HK-2 (cell line): ENCODE data around the gene MAP3K1.
"Not testable (repeated sequence)": the region's sequence is repeated elsewhere in the genome, so short reads cannot be mapped to it uniquely, and the experiment has no call there.

Experiments used
- DNase-seq: peaks from one replicate; pipeline ENCODE4 v3.0.0-alpha.2; 2018; ENCODE audit not compliant: unreplicated experiment

MAP3K1 gene

GRCh38 chr5:56816546-56817081 lies 1.3 kb downstream of the MAP3K1 start:
- DNase-seq = peak; percentile 41

- DNase-seq = no peak
Measured at GRCh38 chr5:56817263-56818014, 2.1 kb downstream of the MAP3K1 start.

GRCh38 chr5:56818450-56819037 lies 3.2 kb downstream of the MAP3K1 start:
- no peak for DNase-seq

GRCh38 chr5:56819060-56819881 lies 3.9 kb downstream of the MAP3K1 start:
- no peak for DNase-seq

- DNase-seq = not testable (repeated sequence)
Measured at GRCh38 chr5:56821868-56822267, 6.5 kb downstream of the MAP3K1 start.

- DNase-seq = no peak
Measured at GRCh38 chr5:56822981-56823380, 7.6 kb downstream of the MAP3K1 start.

- no peak for DNase-seq
Measured at GRCh38 chr5:56824019-56824418, 8.7 kb downstream of the MAP3K1 start.

- DNase-seq = no peak
Measured at GRCh38 chr5:56825222-56825824, 10.0 kb downstream of the MAP3K1 start.

- no peak for DNase-seq
Measured at GRCh38 chr5:56827049-56827448, 11.7 kb downstream of the MAP3K1 start.

- DNase-seq = no peak
Measured at GRCh38 chr5:56827924-56828323, 12.6 kb downstream of the MAP3K1 start.

- peak; percentile 34 for DNase-seq
Measured at GRCh38 chr5:56829137-56829908, 14.0 kb downstream of the MAP3K1 start.

GRCh38 chr5:56831773-56832172 lies 16.4 kb downstream of the MAP3K1 start:
- DNase-seq = no peak

- no peak for DNase-seq
Measured at GRCh38 chr5:56833325-56833724, 18.0 kb downstream of the MAP3K1 start.

- no peak for DNase-seq
Measured at GRCh38 chr5:56837381-56837780, 22.0 kb downstream of the MAP3K1 start.

- DNase-seq = no peak
Measured at GRCh38 chr5:56837956-56838355, 22.6 kb downstream of the MAP3K1 start.

GRCh38 chr5:56838409-56839039 lies 23.2 kb downstream of the MAP3K1 start:
- DNase-seq = no peak

GRCh38 chr5:56839062-56839461 lies 23.7 kb downstream of the MAP3K1 start:
- no peak for DNase-seq

- no peak for DNase-seq
Measured at GRCh38 chr5:56840597-56840996, 25.2 kb downstream of the MAP3K1 start.

- DNase-seq = no peak
Measured at GRCh38 chr5:56845277-56845676, 29.9 kb downstream of the MAP3K1 start.

GRCh38 chr5:56845904-56846480 lies 30.6 kb downstream of the MAP3K1 start:
- DNase-seq = no peak
